Liver (tissue), 3 donors: Measurements from ENCODE around the gene ADAMTS2.

Experiments
- CTCF ChIP-seq: fragments of 150-350 bp; IDR thresholded peaks from 2 replicates; pipeline ENCODE4 v1.5.1; 2017; ENCODE audit warnings: improper control_type of control experiment, low read depth, low read length; ENCODE audit not compliant: missing input control
- FOXA1 ChIP-seq: IDR thresholded peaks from 2 replicates; pipeline ENCODE4 v1.6.1; 2016; ENCODE audit warnings: antibody characterized with exemption
- MAX ChIP-seq: IDR thresholded peaks from 2 replicates; pipeline ENCODE4 v1.6.1; 2016; ENCODE audit warnings: antibody characterized with exemption
- TAF1 ChIP-seq: conservative IDR thresholded peaks from 2 replicates; pipeline ENCODE4 v1.6.1; 2016; ENCODE audit warnings: antibody characterized with exemption, mild to moderate bottlenecking
- YY1 ChIP-seq: IDR thresholded peaks from 2 replicates; pipeline ENCODE4 v1.6.1; 2016; ENCODE audit warnings: antibody characterized with exemption, mild to moderate bottlenecking
- donor health status: healthy.
- donor health status: healthy.

- TF ChIP-seq CTCF = no peak
- no peak for TF ChIP-seq FOXA1
- no peak for TF ChIP-seq MAX
- no peak for TF ChIP-seq TAF1
- no peak for TF ChIP-seq YY1
These were observed 32.6 kb downstream of the ADAMTS2 start for GRCh38 chr5:179312557-179313235.
